A549 (cell line): ENCODE measurements around the gene HBA2. TPM values are rescaled to one million over a fixed set of nuclear protein-coding genes. Genes with fewer than 3 reads are reported as not detected.
"Not testable (repeated sequence)": the region's sequence is repeated elsewhere in the genome, so short reads cannot be mapped to it uniquely, and the experiment has no call there.

Experiments used
- ATAC-seq, 2 experiments: fragments of 200-7000 bp in 1 of 2; fragments of >200 bp in 1 of 2; cut with Nextera tagmentation in 1 of 2; cut with Tn5 transposase in 1 of 2; 3 replicates each; pipeline versions ENCODE4 v1.8.0 to v1.9.1; 2018 to 2020; ENCODE audit warnings: mild to moderate bottlenecking in 1 of 2, moderate library complexity in 1 of 2
- CTCF ChIA-PET: fragments of 300-600 bp; sonication (Branson Sonifier 250); formaldehyde crosslinking; extraction: SDS; loops from one replicate; lab custom pipeline; 2021; ENCODE audit warnings: antibody characterized with exemption, inconsistent platforms; lab: Yijun Ruan, JAX
- POLR2A ChIA-PET: fragments of 350-600 bp; formaldehyde crosslinking; extraction: SDS; loops from one replicate; lab custom pipeline; 2021; ENCODE audit warnings: antibody characterized with exemption, inconsistent platforms; lab: Yijun Ruan, JAX
- DNase-seq, 2 experiments: peaks; one replicate each; pipeline versions ENCODE4 v3.0.0 to v3.0.0-alpha.2; 2011 to 2016; ENCODE audit warnings: low read depth in 1 of 2, low spot score in 1 of 2
- FAIRE-seq: peaks from 2 replicates; lab custom pipeline; 2011; peaks lifted over from hg19 to GRCh38; lab: Jason Lieb, UNC
- H3K27ac ChIP-seq, 2 experiments: fragments of >200 bp; sonication (Bioruptor Twin); formaldehyde crosslinking; 3 replicates each; pipeline ENCODE4 v1.5.1; 2016 to 2017
- H3K4me1 ChIP-seq: fragments of >200 bp; sonication (Bioruptor Twin); formaldehyde crosslinking; 3 replicates; pipeline ENCODE4 v1.6.1; 2016
- H3K4me2 ChIP-seq: fragments of >200 bp; sonication (Bioruptor Twin); formaldehyde crosslinking; 3 replicates; pipeline ENCODE4 v1.6.1; 2016
- H3K4me3 ChIP-seq: fragments of >200 bp; sonication (Bioruptor Twin); formaldehyde crosslinking; 3 replicates; pipeline ENCODE4 v1.5.1; 2016
- H3K9me3 ChIP-seq: fragments of >200 bp; sonication (Bioruptor Twin); formaldehyde crosslinking; 3 replicates; pipeline ENCODE4 v1.6.1; 2016
- CEBPB ChIP-seq, 2 experiments: fragments of >200 bp in 1 of 2; sonication (Bioruptor Twin) in 1 of 2; formaldehyde crosslinking in 1 of 2; IDR thresholded peaks; 2 replicates each; pipeline ENCODE4 v1.6.1; 2012 to 2016
- CHD2 ChIP-seq: fragments of 150-350 bp; IDR thresholded peaks from 2 replicates; pipeline ENCODE4 v1.6.1; 2014; ENCODE audit warnings: low read length; ENCODE audit not compliant: partially characterized antibody
- EHF ChIP-seq: fragments of 250-450 bp; sonication (Bioruptor Pico); IDR thresholded peaks from 2 replicates; pipeline ENCODE4 v1.5.0; 2020; ENCODE audit warnings: mild to moderate bottlenecking
- EHMT2 ChIP-seq: fragments of 200-600 bp; sonication (generic); IDR thresholded peaks from 2 replicates; pipeline ENCODE4 v1.6.1; 2016; ENCODE audit warnings: antibody characterized with exemption, low read depth, mild to moderate bottlenecking, moderate library complexity
- FOSL2 ChIP-seq, 2 experiments: fragments of 450-650 bp in 1 of 2; fragments of >200 bp in 1 of 2; sonication (Bioruptor Twin) in 1 of 2; formaldehyde crosslinking; IDR thresholded peaks; 2 replicates each; pipeline versions ENCODE4 v1.5.0 to v1.6.1; 2016 to 2020; ENCODE audit warnings: mild to moderate bottlenecking in 1 of 2, moderate library complexity in 1 of 2
- FOXS1 ChIP-seq: fragments of 250-450 bp; sonication (Bioruptor Pico); IDR thresholded peaks from 2 replicates; pipeline ENCODE4 v1.5.0; 2020; ENCODE audit warnings: mild to moderate bottlenecking, moderate library complexity
- HES2 ChIP-seq: fragments of >200 bp; sonication (Bioruptor Twin); formaldehyde crosslinking; IDR thresholded peaks from 2 replicates; pipeline ENCODE4 v1.6.1; 2016
- JUNB ChIP-seq: fragments of >200 bp; sonication (Bioruptor Twin); formaldehyde crosslinking; IDR thresholded peaks from 2 replicates; pipeline ENCODE4 v1.6.1; 2016
- KDM1A ChIP-seq: fragments of 200-600 bp; sonication (generic); IDR thresholded peaks from 2 replicates; pipeline ENCODE4 v1.6.1; 2016; ENCODE audit warnings: low read depth, mild to moderate bottlenecking
- MAFK ChIP-seq: fragments of 450-650 bp; IDR thresholded peaks from 2 replicates; pipeline ENCODE4 v1.6.1; 2014; ENCODE audit not compliant: partially characterized antibody
- POLR2A ChIP-seq: IDR thresholded peaks from 2 replicates; pipeline ENCODE4 v1.6.1; 2012; ENCODE audit warnings: mild to moderate bottlenecking, low read length
- POLR2AphosphoS2 ChIP-seq: conservative IDR thresholded peaks from 2 replicates; pipeline ENCODE4 v1.6.1; 2012; ENCODE audit warnings: low read length, improper control_type of control experiment, inconsistent platforms
- RARB ChIP-seq: fragments of 250-450 bp; sonication (Bioruptor Pico); IDR thresholded peaks from 2 replicates; pipeline ENCODE4 v1.8.0; 2021; ENCODE audit warnings: mild to moderate bottlenecking, moderate library complexity
- SMC3 ChIP-seq: fragments of >200 bp; sonication (Bioruptor Twin); formaldehyde crosslinking; IDR thresholded peaks from 3 replicates; pipeline ENCODE4 v1.6.1; 2018; ENCODE audit warnings: inconsistent platforms
- TP53 ChIP-seq: fragments of 250-450 bp; sonication (Bioruptor Pico); IDR thresholded peaks from 2 replicates; pipeline ENCODE4 v1.5.0; 2021; ENCODE audit warnings: mild to moderate bottlenecking, moderate library complexity
- ZFP36 ChIP-seq: fragments of 450-650 bp; IDR thresholded peaks from 2 replicates; pipeline ENCODE4 v1.6.1; 2014; ENCODE audit warnings: borderline replicate concordance; ENCODE audit not compliant: partially characterized antibody
- ZNF302 ChIP-seq: fragments of 250-450 bp; sonication (Bioruptor Pico); IDR thresholded peaks from 2 replicates; pipeline ENCODE4 v1.9.0; 2021; ENCODE audit warnings: inconsistent platforms, mild to moderate bottlenecking, moderate library complexity
- ZSCAN20 ChIP-seq: fragments of 250-450 bp; sonication (Bioruptor Pico); IDR thresholded peaks from 2 replicates; pipeline ENCODE4 v1.8.0; 2022; ENCODE audit warnings: mild to moderate bottlenecking, moderate library complexity
- WGBS: methylation state at CpG from one replicate; pipeline ENCODE4 v1.1.6; 2017; ENCODE audit errors: missing lambda C conversion rate; 5-methylcytosine and 5-hydroxymethylcytosine counted together
- polyA plus RNA-seq, 4 experiments: library from polyadenylated mRNA; depleted of rRNA in 3 of 4; stranded (reverse); fragments of >200 nt; fragmentation: RNase III in 1 of 4; extraction: RNeasy Plus Mini Kit Qiagen cat#74134 plus additional on column Dnase treatment in 1 of 4; gene quantifications; 2 replicates in 3 of 4; 3 replicates in 1 of 4; pipeline ENCODE4 v1.2.3, GENCODE V29; 2011 to 2017
- TF ChIP-seq, protein P1 (sequence below): fragments of 250-450 bp; sonication (Bioruptor Pico); IDR thresholded peaks from 2 replicates; pipeline ENCODE4 v1.5.0; 2021; ENCODE audit warnings: mild to moderate bottlenecking, moderate library complexity, borderline replicate concordance
- TF ChIP-seq, protein P2 (sequence below): fragments of 250-450 bp; sonication (Bioruptor Pico); IDR thresholded peaks from 2 replicates; pipeline ENCODE4 v1.5.0; 2020; ENCODE audit warnings: low read depth, mild to moderate bottlenecking, moderate library complexity

The HBA2 gene
- polyA plus RNA-seq, 2 of the 4 experiments (the other 2 are of a cell fraction): 0.23 to 0.26 TPM

GRCh38 chr16:175011-175949 lies 2.6 kb downstream of the HBA2 start:
- FAIRE-seq (no peak), DNase-seq (no peak), ATAC-seq (peak in 1 of 2 experiments; percentile 16; a peak in 2 of 6 replicates)
- Histone ChIP-seq H3K4me2 (no peak overlapping the region), H3K4me1 (no peaks in the 10 kb centered on the region), H3K27ac (no peak overlapping the region), H3K9me3 (no peaks in the 10 kb centered on the region), H3K4me3 (no peak overlapping the region)
- ChIA-PET POLR2A (no interaction called here), CTCF (interaction anchor here (0.6 to 1.5 kb wide), 2 partner anchors 34 to 110 kb away, joined by 3 to 5 read pairs; no protein-coding TSS in a partner anchor)
- WGBS: 31% methylated on average over 8 of the region's 8 CpGs
- TF ChIP-seq MAFK: no peak
- TF ChIP-seq, protein P1, sequence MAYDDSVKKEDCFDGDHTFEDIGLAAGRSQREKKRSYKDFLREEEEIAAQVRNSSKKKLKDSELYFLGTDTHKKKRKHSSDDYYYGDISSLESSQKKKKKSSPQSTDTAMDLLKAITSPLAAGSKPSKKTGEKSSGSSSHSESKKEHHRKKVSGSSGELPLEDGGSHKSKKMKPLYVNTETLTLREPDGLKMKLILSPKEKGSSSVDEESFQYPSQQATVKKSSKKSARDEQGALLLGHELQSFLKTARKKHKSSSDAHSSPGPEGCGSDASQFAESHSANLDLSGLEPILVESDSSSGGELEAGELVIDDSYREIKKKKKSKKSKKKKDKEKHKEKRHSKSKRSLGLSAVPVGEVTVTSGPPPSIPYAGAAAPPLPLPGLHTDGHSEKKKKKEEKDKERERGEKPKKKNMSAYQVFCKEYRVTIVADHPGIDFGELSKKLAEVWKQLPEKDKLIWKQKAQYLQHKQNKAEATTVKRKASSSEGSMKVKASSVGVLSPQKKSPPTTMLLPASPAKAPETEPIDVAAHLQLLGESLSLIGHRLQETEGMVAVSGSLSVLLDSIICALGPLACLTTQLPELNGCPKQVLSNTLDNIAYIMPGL: no peak
- TF ChIP-seq CHD2: no peak
- no peak for TF ChIP-seq POLR2A
- TF ChIP-seq FOSL2 (IDR thresholded peaks at IDR 0.05): no peak
- TF ChIP-seq FOSL2 (CRISPR knock-in tag; IDR thresholded peaks at IDR 0.05): no peak
- no peak for TF ChIP-seq TP53 (CRISPR knock-in tag)
- TF ChIP-seq ZFP36: peak; percentile 80
- TF ChIP-seq EHMT2: no peak

DNA sequence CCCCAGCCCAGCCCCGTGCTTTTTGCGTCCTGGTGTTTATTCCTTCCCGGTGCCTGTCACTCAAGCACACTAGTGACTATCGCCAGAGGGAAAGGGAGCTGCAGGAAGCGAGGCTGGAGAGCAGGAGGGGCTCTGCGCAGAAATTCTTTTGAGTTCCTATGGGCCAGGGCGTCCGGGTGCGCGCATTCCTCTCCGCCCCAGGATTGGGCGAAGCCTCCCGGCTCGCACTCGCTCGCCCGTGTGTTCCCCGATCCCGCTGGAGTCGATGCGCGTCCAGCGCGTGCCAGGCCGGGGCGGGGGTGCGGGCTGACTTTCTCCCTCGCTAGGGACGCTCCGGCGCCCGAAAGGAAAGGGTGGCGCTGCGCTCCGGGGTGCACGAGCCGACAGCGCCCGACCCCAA lies 3.3 kb downstream of the HBA2 start:
- H3K9me3 ChIP-seq, H3K27ac ChIP-seq, CTCF ChIA-PET, POLR2A ChIA-PET, FAIRE-seq, H3K4me1 ChIP-seq, DNase-seq, H3K4me3 ChIP-seq: not testable (repeated sequence)
- ATAC-seq: peak; percentile 3 to 5; a peak in 3 of 6 replicates
- peak overlapping the region; percentile 62; the same call in 2 of the 3 replicates for H3K4me2 ChIP-seq
- WGBS: no CpG with 5 or more reads among the region's 39 CpGs

- DNase-seq, H3K4me1 ChIP-seq, H3K4me3 ChIP-seq, FAIRE-seq, POLR2A ChIA-PET, H3K9me3 ChIP-seq, H3K27ac ChIP-seq: not testable (repeated sequence)
- H3K4me2 ChIP-seq: peak within 1 kb of the TSS; percentile 62; the same call in 2 of the 3 replicates
- WGBS: 47% methylated on average over 18 of the region's 88 CpGs
- CTCF ChIA-PET: interaction anchor here (0.9 to 2.1 kb wide), 4 partner anchors 49 to 111 kb away, joined by 3 to 10 read pairs (median 4); no protein-coding TSS in a partner anchor
- peak; percentile 1 to 10; a peak in 3 of 6 replicates for ATAC-seq
These were observed 4.1 kb downstream of the HBA2 start, which contains the start of gene HBA1 for GRCh38 chr16:176477-177382. Gene HBA1, plus strand, starts transcription at chr16:176680. Its CDS starts 37 bp downstream, at chr16:176717.

- FAIRE-seq (no peak), DNase-seq (no peak), ATAC-seq (no peak)
- Histone ChIP-seq H3K4me2 (no peak overlapping the region), H3K4me3 (no peak overlapping the region), H3K9me3 (no peaks in the 10 kb centered on the region), H3K27ac (no peak overlapping the region), H3K4me1 (peaks cover 9% of the 10 kb centered on the region; the same call in 1 of the 3 replicates)
- 50% methylated on average over 8 of the region's 13 CpGs for WGBS
- ChIA-PET POLR2A (interaction anchor here (0.7 kb wide), 1 partner anchor 82 kb away, joined by 5 read pairs; no protein-coding TSS in a partner anchor), CTCF (interaction anchor here (0.9 to 2.1 kb wide), 6 partner anchors 50 to 185 kb away, joined by 3 to 10 read pairs (median 4); no protein-coding TSS in a partner anchor)
- TF ChIP-seq ZSCAN20 (CRISPR knock-in tag) (no peak), ZNF302 (CRISPR knock-in tag) (no peak), CEBPB (IDR thresholded peaks at IDR 0.05) (no peak), RARB (CRISPR knock-in tag) (no peak), SMC3 (no peak), HES2 (no peak), KDM1A (no peak), JUNB (no peak), POLR2AphosphoS2 (no peak), FOXS1 (no peak), EHF (no peak)
- TF ChIP-seq, protein P1: no peak
- TF ChIP-seq, protein P2, sequence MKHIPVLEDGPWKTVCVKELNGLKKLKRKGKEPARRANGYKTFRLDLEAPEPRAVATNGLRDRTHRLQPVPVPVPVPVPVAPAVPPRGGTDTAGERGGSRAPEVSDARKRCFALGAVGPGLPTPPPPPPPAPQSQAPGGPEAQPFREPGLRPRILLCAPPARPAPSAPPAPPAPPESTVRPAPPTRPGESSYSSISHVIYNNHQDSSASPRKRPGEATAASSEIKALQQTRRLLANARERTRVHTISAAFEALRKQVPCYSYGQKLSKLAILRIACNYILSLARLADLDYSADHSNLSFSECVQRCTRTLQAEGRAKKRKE (CRISPR knock-in tag): no peak
These were observed 4.7 kb downstream of the HBA2 start for GRCh38 chr16:177394-177822.
